Measurements from ENCODE around the gene BGN. TPM values are rescaled to one million over a fixed set of nuclear protein-coding genes. Genes with fewer than 3 reads are reported as not detected.
A peak's percentile ranks its signal among the peaks of the same experiment; 100 is the strongest.

The BGN gene
- polyA plus RNA-seq, 4 donors = 3.1 to 23.2 (median 12.6) TPM

DNA sequence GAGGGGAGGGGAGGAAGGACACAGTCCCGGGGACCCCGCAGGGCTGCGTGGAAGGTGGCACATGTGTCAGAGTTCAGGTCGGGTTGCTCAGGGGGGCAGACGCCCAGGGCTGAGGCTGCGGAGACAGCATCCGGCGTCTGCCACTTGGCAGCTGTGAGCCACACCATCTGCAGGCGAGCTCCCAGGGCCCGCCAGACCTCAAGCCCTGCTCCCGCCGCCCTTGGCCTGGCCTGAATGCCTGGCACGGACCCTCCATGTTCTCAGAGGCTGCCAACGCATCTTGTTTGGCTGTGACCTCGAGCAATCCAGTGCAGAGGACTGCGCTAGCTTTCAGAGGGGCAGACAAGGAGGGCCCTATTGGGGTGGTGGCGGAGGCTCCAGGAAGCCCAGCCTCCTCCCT, 5.1 kb downstream of the BGN start:
- Histone ChIP-seq H3K36me3 (ENCODE audit: control insufficient read depth in 3 of 3, insufficient read depth in 2 of 3, low read depth in 1 of 3, low read length in 3 of 3) (no peaks in the 10 kb centered on the region), H3K9me3 (ENCODE audit: control insufficient read depth in 2 of 2, insufficient read depth in 1 of 2, low read depth in 1 of 2, low read length in 1 of 2) (no peaks in the 10 kb centered on the region), H3K27me3 (ENCODE audit: control insufficient read depth in 3 of 3, insufficient read depth in 3 of 3, low read length in 3 of 3) (no peaks in the 10 kb centered on the region), H3K4me3 (ENCODE audit: low read depth in 1 of 3, low read length in 3 of 3) (no peak overlapping the region), H3K4me1 (ENCODE audit: control insufficient read depth in 3 of 3, insufficient read depth in 2 of 3, low read depth in 1 of 3, low read length in 2 of 3) (no peaks in the 10 kb centered on the region), H3K27ac (ENCODE audit: low read depth in 1 of 3, low read length in 2 of 3) (no peak overlapping the region)
- DNase-seq = no peak
- FAIRE-seq = no peak
- WGBS, 3 donors = 71 to 85% (median 72%) methylated on average over 6 to 17 of the region's 17 CpGs

GRCh38 chrX:153500676-153501280, 6.0 kb downstream of the BGN start:
- 89 to 95% (median 93%) methylated on average over 9 of the region's 9 CpGs for WGBS, 3 donors
- no peak overlapping the region for H3K27ac ChIP-seq (ENCODE audit: low read depth in 1 of 3, low read length in 2 of 3)
- no peak overlapping the region for H3K4me3 ChIP-seq (ENCODE audit: low read depth in 1 of 3, low read length in 3 of 3)
- DNase-seq (no peak), FAIRE-seq (no peak)
- no peaks in the 10 kb centered on the region for H3K4me1 ChIP-seq (ENCODE audit: control insufficient read depth in 3 of 3, insufficient read depth in 2 of 3, low read depth in 1 of 3, low read length in 2 of 3)
- no peaks in the 10 kb centered on the region for H3K9me3 ChIP-seq (ENCODE audit: control insufficient read depth in 2 of 2, insufficient read depth in 1 of 2, low read depth in 1 of 2, low read length in 1 of 2)
- H3K36me3 ChIP-seq (ENCODE audit: control insufficient read depth in 3 of 3, insufficient read depth in 2 of 3, low read depth in 1 of 3, low read length in 3 of 3) = no peaks in the 10 kb centered on the region
- H3K27me3 ChIP-seq (ENCODE audit: control insufficient read depth in 3 of 3, insufficient read depth in 3 of 3, low read length in 3 of 3) = no peaks in the 10 kb centered on the region

GRCh38 chrX:153501530-153501929, 6.8 kb downstream of the BGN start:
- Histone ChIP-seq H3K36me3 (ENCODE audit: control insufficient read depth in 3 of 3, insufficient read depth in 2 of 3, low read depth in 1 of 3, low read length in 3 of 3) (no peaks in the 10 kb centered on the region), H3K9me3 (ENCODE audit: control insufficient read depth in 2 of 2, insufficient read depth in 1 of 2, low read depth in 1 of 2, low read length in 1 of 2) (no peaks in the 10 kb centered on the region), H3K27ac (ENCODE audit: low read depth in 1 of 3, low read length in 2 of 3) (no peak overlapping the region), H3K27me3 (ENCODE audit: control insufficient read depth in 3 of 3, insufficient read depth in 3 of 3, low read length in 3 of 3) (no peaks in the 10 kb centered on the region), H3K4me1 (ENCODE audit: control insufficient read depth in 3 of 3, insufficient read depth in 2 of 3, low read depth in 1 of 3, low read length in 2 of 3) (no peaks in the 10 kb centered on the region), H3K4me3 (ENCODE audit: low read depth in 1 of 3, low read length in 3 of 3) (no peak overlapping the region)
- FAIRE-seq (no peak), DNase-seq (no peak)
- WGBS, 3 donors = 84 to 91% (median 87%) methylated on average over 8 of the region's 8 CpGs

- H3K36me3 ChIP-seq (ENCODE audit: control insufficient read depth in 3 of 3, insufficient read depth in 2 of 3, low read depth in 1 of 3, low read length in 3 of 3) = no peaks in the 10 kb centered on the region
- FAIRE-seq (no peak), DNase-seq (no peak)
- H3K27me3 ChIP-seq (ENCODE audit: control insufficient read depth in 3 of 3, insufficient read depth in 3 of 3, low read length in 3 of 3) = no peaks in the 10 kb centered on the region
- no peaks in the 10 kb centered on the region for H3K4me1 ChIP-seq (ENCODE audit: control insufficient read depth in 3 of 3, insufficient read depth in 2 of 3, low read depth in 1 of 3, low read length in 2 of 3)
- no peak overlapping the region for H3K4me3 ChIP-seq (ENCODE audit: low read depth in 1 of 3, low read length in 3 of 3)
- H3K9me3 ChIP-seq (ENCODE audit: control insufficient read depth in 2 of 2, insufficient read depth in 1 of 2, low read depth in 1 of 2, low read length in 1 of 2) = no peaks in the 10 kb centered on the region
- H3K27ac ChIP-seq (ENCODE audit: low read depth in 1 of 3, low read length in 2 of 3) = no peak overlapping the region
- WGBS, 3 donors = 78 to 84% (median 80%) methylated on average over 6 to 10 of the region's 10 CpGs
These were observed 7.4 kb downstream of the BGN start for GRCh38 chrX:153502131-153502530.

GRCh38 chrX:153502796-153503195, 8.0 kb downstream of the BGN start:
- H3K4me3 ChIP-seq (ENCODE audit: low read depth in 1 of 3, low read length in 3 of 3) = no peak overlapping the region
- no peaks in the 10 kb centered on the region for H3K4me1 ChIP-seq (ENCODE audit: control insufficient read depth in 3 of 3, insufficient read depth in 2 of 3, low read depth in 1 of 3, low read length in 2 of 3)
- no peak for FAIRE-seq
- no peaks in the 10 kb centered on the region for H3K9me3 ChIP-seq (ENCODE audit: control insufficient read depth in 2 of 2, insufficient read depth in 1 of 2, low read depth in 1 of 2, low read length in 1 of 2)
- H3K27ac ChIP-seq (ENCODE audit: low read depth in 1 of 3, low read length in 2 of 3) = no peak overlapping the region
- DNase-seq = no peak
- WGBS, 3 donors = 91 to 93% (median 91%) methylated on average over 8 to 14 of the region's 14 CpGs
- H3K27me3 ChIP-seq (ENCODE audit: control insufficient read depth in 3 of 3, insufficient read depth in 3 of 3, low read length in 3 of 3) = no peaks in the 10 kb centered on the region
- H3K36me3 ChIP-seq (ENCODE audit: control insufficient read depth in 3 of 3, insufficient read depth in 2 of 3, low read depth in 1 of 3, low read length in 3 of 3) = no peaks in the 10 kb centered on the region

GRCh38 chrX:153504445-153505016, 9.8 kb downstream of the BGN start:
- H3K27me3 ChIP-seq (ENCODE audit: control insufficient read depth in 3 of 3, insufficient read depth in 3 of 3, low read length in 3 of 3) = no peaks in the 10 kb centered on the region
- no peaks in the 10 kb centered on the region for H3K9me3 ChIP-seq (ENCODE audit: control insufficient read depth in 2 of 2, insufficient read depth in 1 of 2, low read depth in 1 of 2, low read length in 1 of 2)
- WGBS, 3 donors = 55 to 80% (median 66%) methylated on average over 25 to 26 of the region's 26 CpGs
- H3K4me3 ChIP-seq (ENCODE audit: low read depth in 1 of 3, low read length in 3 of 3) = no peak overlapping the region
- H3K36me3 ChIP-seq (ENCODE audit: control insufficient read depth in 3 of 3, insufficient read depth in 2 of 3, low read depth in 1 of 3, low read length in 3 of 3) = no peaks in the 10 kb centered on the region
- no peak overlapping the region for H3K27ac ChIP-seq (ENCODE audit: low read depth in 1 of 3, low read length in 2 of 3)
- DNase-seq = no peak
- no peak for FAIRE-seq
- H3K4me1 ChIP-seq (ENCODE audit: control insufficient read depth in 3 of 3, insufficient read depth in 2 of 3, low read depth in 1 of 3, low read length in 2 of 3) = no peaks in the 10 kb centered on the region

- no peak overlapping the region for H3K27ac ChIP-seq (ENCODE audit: low read depth in 1 of 3, low read length in 2 of 3)
- H3K4me3 ChIP-seq (ENCODE audit: low read depth in 1 of 3, low read length in 3 of 3) = no peak overlapping the region
- no peaks in the 10 kb centered on the region for H3K27me3 ChIP-seq (ENCODE audit: control insufficient read depth in 3 of 3, insufficient read depth in 3 of 3, low read length in 3 of 3)
- no peak for DNase-seq
- no peaks in the 10 kb centered on the region for H3K9me3 ChIP-seq (ENCODE audit: control insufficient read depth in 2 of 2, insufficient read depth in 1 of 2, low read depth in 1 of 2, low read length in 1 of 2)
- H3K36me3 ChIP-seq (ENCODE audit: control insufficient read depth in 3 of 3, insufficient read depth in 2 of 3, low read depth in 1 of 3, low read length in 3 of 3) = no peaks in the 10 kb centered on the region
- no peak for FAIRE-seq
- 87 to 88% (median 87%) methylated on average over 18 of the region's 18 CpGs for WGBS, 3 donors
- no peaks in the 10 kb centered on the region for H3K4me1 ChIP-seq (ENCODE audit: control insufficient read depth in 3 of 3, insufficient read depth in 2 of 3, low read depth in 1 of 3, low read length in 2 of 3)
These were observed 10.6 kb downstream of the BGN start for GRCh38 chrX:153505361-153505760.

- WGBS, 3 donors = 18 to 24% (median 19%) methylated on average over 10 to 19 of the region's 19 CpGs
- H3K9me3 ChIP-seq (ENCODE audit: control insufficient read depth in 2 of 2, insufficient read depth in 1 of 2, low read depth in 1 of 2, low read length in 1 of 2) = no peaks in the 10 kb centered on the region
- DNase-seq = peak; percentile 51 to 76
- H3K36me3 ChIP-seq (ENCODE audit: control insufficient read depth in 3 of 3, insufficient read depth in 2 of 3, low read depth in 1 of 3, low read length in 3 of 3) = no peaks in the 10 kb centered on the region
- no peak overlapping the region for H3K27ac ChIP-seq (ENCODE audit: low read depth in 1 of 3, low read length in 2 of 3)
- H3K27me3 ChIP-seq (ENCODE audit: control insufficient read depth in 3 of 3, insufficient read depth in 3 of 3, low read length in 3 of 3) = no peaks in the 10 kb centered on the region
- no peaks in the 10 kb centered on the region for H3K4me1 ChIP-seq (ENCODE audit: control insufficient read depth in 3 of 3, insufficient read depth in 2 of 3, low read depth in 1 of 3, low read length in 2 of 3)
- FAIRE-seq = no peak
- H3K4me3 ChIP-seq (ENCODE audit: low read depth in 1 of 3, low read length in 3 of 3) = no peak overlapping the region
These were observed 12.9 kb downstream of the BGN start for GRCh38 chrX:153507484-153508178.

All from small intestine (tissue), 7 donors.